GM12891 (cell line): ENCODE results near the gene WDR44.

Experiments
- POLR2A ChIP-seq: IDR thresholded peaks from 2 replicates; pipeline ENCODE4 v1.6.1; 2011; ENCODE audit warnings: low read depth, low read length, control low read depth
- POLR2AphosphoS5 ChIP-seq: IDR thresholded peaks from 2 replicates; pipeline ENCODE4 v1.6.1; 2011; ENCODE audit warnings: low read depth, low read length, control low read depth
- SPI1 ChIP-seq: IDR thresholded peaks from 2 replicates; pipeline ENCODE4 v1.6.1; 2011; ENCODE audit warnings: low read depth, low read length, control low read depth
- TAF1 ChIP-seq: IDR thresholded peaks from 2 replicates; pipeline ENCODE4 v1.6.1; 2011; ENCODE audit warnings: low read depth, low read length, control low read depth

DNA sequence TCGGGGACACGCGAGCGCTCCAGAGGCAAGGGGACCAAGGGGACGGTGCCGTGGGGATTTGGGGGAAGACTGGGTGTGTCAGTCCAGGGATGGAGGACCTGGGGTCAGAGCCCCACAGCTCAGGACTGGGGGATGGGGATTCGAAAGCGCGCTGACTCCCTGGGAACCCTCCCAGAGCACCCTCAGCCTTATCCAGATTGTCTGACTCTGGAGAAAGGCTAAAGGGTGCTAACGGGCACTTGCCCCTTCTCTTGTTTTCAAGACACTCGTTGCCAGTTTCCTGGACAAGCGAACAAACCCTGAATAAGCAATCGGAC is 150.8 kb downstream of the WDR44 start:
- no peak for TF ChIP-seq POLR2A
- no peak for TF ChIP-seq POLR2AphosphoS5
- no peak for TF ChIP-seq TAF1
- TF ChIP-seq SPI1 = no peak
